Measurements from ENCODE around the gene VWC2L.

Gene VWC2L

GRCh38 chr2:214543386-214543955 lies 132.6 kb downstream of the VWC2L start:
- FAIRE-seq, result no peak

GRCh38 chr2:214545898-214546542 lies 135.2 kb downstream of the VWC2L start:
- no peak for FAIRE-seq

GRCh38 chr2:214547931-214548330 lies 137.1 kb downstream of the VWC2L start:
- FAIRE-seq, result no peak

- no peak for FAIRE-seq
Observed at GRCh38 chr2:214549946-214550345, 139.1 kb downstream of the VWC2L start.

GRCh38 chr2:214550786-214551185 lies 139.9 kb downstream of the VWC2L start:
- no peak for FAIRE-seq

- FAIRE-seq, result no peak
Observed at GRCh38 chr2:214557884-214558283, 147.0 kb downstream of the VWC2L start.

GRCh38 chr2:214558341-214558740 lies 147.5 kb downstream of the VWC2L start:
- FAIRE-seq, result no peak

- no peak for FAIRE-seq
Observed at GRCh38 chr2:214560176-214560575, 149.3 kb downstream of the VWC2L start.

GRCh38 chr2:214560618-214561190 lies 149.8 kb downstream of the VWC2L start:
- no peak for FAIRE-seq

GRCh38 chr2:214565246-214565645 lies 154.4 kb downstream of the VWC2L start:
- FAIRE-seq, result no peak

GRCh38 chr2:214566457-214566856 lies 155.6 kb downstream of the VWC2L start:
- no peak for FAIRE-seq

- peak; percentile 79 for FAIRE-seq
Observed at GRCh38 chr2:214569419-214570035, 158.7 kb downstream of the VWC2L start.

GRCh38 chr2:214574084-214574781 lies 163.4 kb downstream of the VWC2L start:
- no peak for FAIRE-seq

GRCh38 chr2:214575030-214575429 lies 164.2 kb downstream of the VWC2L start:
- no peak for FAIRE-seq

GRCh38 chr2:214575465-214575864 lies 164.6 kb downstream of the VWC2L start:
- no peak for FAIRE-seq

GRCh38 chr2:214577769-214578168 lies 166.9 kb downstream of the VWC2L start:
- no peak for FAIRE-seq

- no peak for FAIRE-seq
Observed at GRCh38 chr2:214578442-214578841, 167.6 kb downstream of the VWC2L start.

- no peak for FAIRE-seq
Observed at GRCh38 chr2:214579035-214579434, 168.2 kb downstream of the VWC2L start.

GRCh38 chr2:214587442-214587841 lies 176.6 kb downstream of the VWC2L start:
- no peak for FAIRE-seq

- FAIRE-seq, result no peak
Observed at GRCh38 chr2:214591366-214591765, 180.5 kb downstream of the VWC2L start.

- FAIRE-seq, result no peak
Observed at GRCh38 chr2:214592011-214592410, 181.2 kb downstream of the VWC2L start.

GRCh38 chr2:214593727-214594126 lies 182.9 kb downstream of the VWC2L start:
- no peak for FAIRE-seq

- FAIRE-seq, result no peak
Observed at GRCh38 chr2:214601852-214602633, 191.2 kb downstream of the VWC2L start.
